ENCODE measurements around the gene KSR1. TPM values are rescaled to one million over a fixed set of nuclear protein-coding genes. Genes with fewer than 3 reads are reported as not detected.

KSR1 gene
- total RNA-seq, 4 donors from 2014 or later: 21.9 to 34.1 (median 29.0) TPM

DNA sequence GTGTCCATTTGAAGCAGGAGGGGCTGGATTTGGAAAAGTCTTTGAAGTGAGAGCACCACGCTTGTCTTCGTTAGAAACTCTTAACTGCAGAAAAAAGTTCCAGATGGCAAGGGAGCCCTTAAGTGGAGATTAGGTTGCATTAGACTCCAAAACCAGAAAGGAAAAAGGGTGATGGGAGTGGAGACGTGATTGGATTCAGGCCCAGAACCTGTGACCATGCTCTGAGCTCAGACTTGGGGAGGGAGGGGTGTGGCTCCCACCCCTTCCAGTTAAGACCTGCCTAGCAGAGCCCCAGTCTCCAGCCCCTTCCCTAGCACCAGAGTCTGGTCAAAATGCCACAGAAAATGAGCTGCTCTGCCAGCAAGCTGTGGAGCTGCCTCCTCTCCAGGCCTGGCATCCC lies 168.3 kb downstream of the KSR1 start:
- TF ChIP-seq, protein P1, sequence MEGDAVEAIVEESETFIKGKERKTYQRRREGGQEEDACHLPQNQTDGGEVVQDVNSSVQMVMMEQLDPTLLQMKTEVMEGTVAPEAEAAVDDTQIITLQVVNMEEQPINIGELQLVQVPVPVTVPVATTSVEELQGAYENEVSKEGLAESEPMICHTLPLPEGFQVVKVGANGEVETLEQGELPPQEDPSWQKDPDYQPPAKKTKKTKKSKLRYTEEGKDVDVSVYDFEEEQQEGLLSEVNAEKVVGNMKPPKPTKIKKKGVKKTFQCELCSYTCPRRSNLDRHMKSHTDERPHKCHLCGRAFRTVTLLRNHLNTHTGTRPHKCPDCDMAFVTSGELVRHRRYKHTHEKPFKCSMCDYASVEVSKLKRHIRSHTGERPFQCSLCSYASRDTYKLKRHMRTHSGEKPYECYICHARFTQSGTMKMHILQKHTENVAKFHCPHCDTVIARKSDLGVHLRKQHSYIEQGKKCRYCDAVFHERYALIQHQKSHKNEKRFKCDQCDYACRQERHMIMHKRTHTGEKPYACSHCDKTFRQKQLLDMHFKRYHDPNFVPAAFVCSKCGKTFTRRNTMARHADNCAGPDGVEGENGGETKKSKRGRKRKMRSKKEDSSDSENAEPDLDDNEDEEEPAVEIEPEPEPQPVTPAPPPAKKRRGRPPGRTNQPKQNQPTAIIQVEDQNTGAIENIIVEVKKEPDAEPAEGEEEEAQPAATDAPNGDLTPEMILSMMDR (IDR thresholded peaks at IDR 0.05; ENCODE audit: low read depth): no peak

DNA sequence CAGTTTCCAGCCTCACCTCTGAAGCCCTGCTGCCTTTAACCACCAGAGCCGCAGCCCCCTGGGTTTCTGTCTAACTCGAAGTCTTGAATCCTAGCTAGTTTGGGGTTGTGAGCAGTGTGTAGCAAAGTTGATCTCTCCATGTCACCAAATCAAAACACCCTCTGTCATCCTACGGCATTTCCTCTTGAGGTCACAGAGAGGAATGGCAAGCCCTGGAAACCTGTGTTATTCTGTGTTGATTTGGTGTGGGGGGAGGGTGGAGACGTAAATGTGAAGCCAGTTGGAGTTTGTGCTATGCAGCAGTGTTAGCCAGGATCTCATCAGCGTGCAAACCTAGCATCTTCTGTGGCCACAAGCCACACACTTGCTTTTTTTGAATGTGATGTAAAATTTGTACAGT lies 169.6 kb downstream of the KSR1 start:
- TF ChIP-seq, protein P1 (IDR thresholded peaks at IDR 0.05; ENCODE audit: low read depth): no peak

DNA sequence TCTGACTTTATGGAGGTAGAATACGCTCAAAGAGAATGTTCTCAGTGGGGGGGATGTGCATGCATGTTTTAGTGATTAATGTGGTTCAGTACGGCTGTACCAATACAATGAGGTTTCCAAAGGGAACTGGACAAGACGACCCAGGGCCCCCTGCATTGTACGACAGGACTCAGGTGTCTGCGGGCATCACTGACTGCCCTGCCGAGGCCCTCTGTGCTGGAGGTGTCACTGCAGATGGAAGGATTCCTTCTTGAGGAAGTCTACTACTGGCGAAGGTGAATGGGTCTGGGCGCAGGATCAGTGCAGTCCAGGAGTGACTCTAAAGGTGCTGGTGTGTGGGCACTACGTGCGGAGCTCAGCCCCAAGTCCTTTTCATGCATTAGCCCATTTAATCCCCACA lies 171.3 kb downstream of the KSR1 start:
- TF ChIP-seq, protein P1 (IDR thresholded peaks at IDR 0.05; ENCODE audit: low read depth): no peak

DNA sequence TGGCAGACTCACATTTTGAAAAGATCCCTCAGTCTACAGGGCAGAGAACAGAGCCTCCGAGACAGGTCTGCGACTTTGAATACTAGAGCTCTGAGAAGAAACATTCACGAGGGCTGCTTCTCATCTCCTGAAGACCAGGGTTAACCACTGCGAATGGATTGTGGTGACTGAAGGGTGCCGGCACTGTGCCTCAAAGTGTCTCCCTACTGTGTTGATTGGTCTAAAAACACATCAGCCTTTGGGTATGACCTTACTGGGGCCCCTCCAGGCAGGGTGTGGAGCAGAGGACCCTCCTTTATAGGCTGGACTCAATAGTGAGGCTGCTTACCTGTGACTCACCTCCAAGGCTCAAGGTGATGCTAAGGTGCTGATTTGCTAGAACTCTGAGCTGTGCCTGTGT lies 172.1 kb downstream of the KSR1 start:
- TF ChIP-seq, protein P1 (IDR thresholded peaks at IDR 0.05; ENCODE audit: low read depth): no peak

DNA sequence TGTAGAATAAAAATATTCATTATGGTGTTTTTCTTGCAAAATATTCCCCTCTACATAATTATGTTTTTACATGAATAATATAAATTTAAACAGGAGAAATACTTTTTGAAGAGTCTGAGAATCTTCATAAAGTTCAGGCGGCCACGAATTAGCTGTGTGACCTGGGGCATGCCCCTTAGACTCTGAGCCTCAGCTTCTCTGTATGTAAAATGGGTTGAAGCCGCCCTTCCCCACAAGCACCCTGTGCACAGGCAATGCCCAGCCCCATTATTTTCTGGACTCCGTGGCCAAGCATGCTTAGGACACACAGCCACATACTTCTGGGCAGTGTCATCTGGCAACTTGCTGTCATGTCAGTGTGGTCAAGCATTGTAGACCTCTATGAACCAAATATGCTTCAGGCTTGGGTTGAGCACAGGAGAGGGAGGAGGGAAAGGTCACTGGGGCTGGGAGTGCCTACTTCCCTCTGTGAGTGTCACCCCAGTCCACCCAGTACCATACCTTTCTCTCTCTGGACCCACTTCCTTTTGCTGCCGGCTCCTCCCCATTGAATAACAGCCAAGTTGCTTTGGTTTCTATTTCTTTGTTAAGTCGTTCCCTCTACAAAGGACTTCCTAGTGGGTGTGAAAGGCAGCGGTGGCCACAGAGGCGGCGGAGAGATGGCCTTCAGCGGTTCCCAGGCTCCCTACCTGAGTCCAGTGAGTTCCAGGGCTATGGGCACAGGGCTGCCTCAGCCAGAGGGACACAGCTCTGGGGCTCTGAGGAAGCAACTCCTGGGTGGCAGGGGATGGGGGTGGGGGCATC lies 174.6 kb downstream of the KSR1 start, which contains the start of gene LGALS9:
Gene LGALS9 (plus strand): TSS at position 582 of the 804 bp plus-strand sequence. CDS start 78 bp downstream, at position 660.
- TF ChIP-seq, protein P1 (IDR thresholded peaks at IDR 0.05; ENCODE audit: low read depth): no peak

DNA sequence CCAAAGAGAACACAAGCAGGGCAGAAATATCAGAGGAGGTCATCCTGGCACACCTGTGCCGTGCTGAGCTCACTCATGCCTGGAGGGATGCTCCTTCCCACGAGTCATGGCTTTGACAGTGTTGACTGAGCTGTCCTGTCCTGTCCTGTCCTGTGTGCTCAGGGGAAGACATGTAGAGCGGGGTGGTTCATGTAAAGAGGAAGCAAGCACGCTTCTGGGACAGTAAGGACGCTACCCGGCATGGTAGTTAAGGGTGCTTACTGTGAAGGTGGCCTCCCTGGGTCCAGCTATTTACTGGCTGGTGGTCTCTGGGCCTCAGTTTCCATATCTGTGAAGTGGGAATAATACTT lies 175.1 kb downstream of the KSR1 start:
- TF ChIP-seq, protein P1 (IDR thresholded peaks at IDR 0.05; ENCODE audit: low read depth): no peak

DNA sequence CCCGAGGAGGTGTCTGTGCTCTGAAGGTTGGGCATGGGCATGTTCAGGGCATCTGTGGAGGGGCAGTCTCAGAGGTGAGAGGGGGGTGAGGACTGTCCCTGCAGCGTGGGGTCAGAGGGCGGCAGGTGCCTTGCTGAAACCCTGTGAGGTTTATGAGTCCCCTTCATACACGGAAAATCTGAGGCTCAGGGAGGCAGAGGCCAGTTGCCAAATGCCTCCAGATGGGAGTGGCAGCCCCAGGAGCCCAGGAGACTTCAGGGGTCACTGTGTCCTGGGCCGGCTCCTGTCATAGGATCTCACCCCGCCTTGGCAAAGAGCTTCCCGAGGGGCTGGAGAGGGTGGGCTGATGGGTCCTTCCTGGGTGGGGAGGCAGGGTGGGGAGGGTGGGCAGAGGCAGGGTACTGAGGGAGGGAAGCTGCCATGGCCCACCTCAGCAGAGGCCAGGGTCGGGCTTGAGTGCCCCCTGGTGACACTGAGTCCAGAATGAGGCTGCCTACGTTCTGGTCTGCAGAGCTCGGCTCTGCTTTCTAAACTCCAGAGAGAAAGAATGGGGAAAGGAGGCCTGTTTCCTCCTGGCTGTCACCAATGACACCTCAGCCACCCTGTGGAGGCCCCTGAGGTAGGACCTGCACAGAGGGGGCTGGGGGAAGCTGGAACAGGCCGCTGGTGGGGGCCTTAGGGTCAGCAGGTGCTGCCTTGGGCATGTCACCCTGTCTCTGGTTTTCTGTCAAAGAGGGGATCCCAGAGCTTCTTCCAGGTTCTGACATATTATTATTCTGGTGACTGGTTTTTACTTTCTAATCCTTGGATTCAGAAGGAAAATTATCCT lies 175.9 kb downstream of the KSR1 start:
- TF ChIP-seq, protein P1 (IDR thresholded peaks at IDR 0.05; ENCODE audit: low read depth): no peak
